Stimulated activated CD4-positive, alpha-beta T cell treated with anti-CD3 and anti-CD28 coated beads, Interleukin-1b, Interleukin-23, amount 100 ng/mL, for 24 hours (primary cell): Measurements from ENCODE around the gene CNST.
"Not testable (repeated sequence)": the region's sequence is repeated elsewhere in the genome, so short reads cannot be mapped to it uniquely, and the experiment has no call there.

ENCODE experiments used
- DNase-seq, 4 experiments: peaks; one replicate each; pipeline ENCODE4 v3.0.0-alpha.2; 2020; ENCODE audit warnings: low read depth in 4 of 4, low spot score in 1 of 4

CNST gene

DNA sequence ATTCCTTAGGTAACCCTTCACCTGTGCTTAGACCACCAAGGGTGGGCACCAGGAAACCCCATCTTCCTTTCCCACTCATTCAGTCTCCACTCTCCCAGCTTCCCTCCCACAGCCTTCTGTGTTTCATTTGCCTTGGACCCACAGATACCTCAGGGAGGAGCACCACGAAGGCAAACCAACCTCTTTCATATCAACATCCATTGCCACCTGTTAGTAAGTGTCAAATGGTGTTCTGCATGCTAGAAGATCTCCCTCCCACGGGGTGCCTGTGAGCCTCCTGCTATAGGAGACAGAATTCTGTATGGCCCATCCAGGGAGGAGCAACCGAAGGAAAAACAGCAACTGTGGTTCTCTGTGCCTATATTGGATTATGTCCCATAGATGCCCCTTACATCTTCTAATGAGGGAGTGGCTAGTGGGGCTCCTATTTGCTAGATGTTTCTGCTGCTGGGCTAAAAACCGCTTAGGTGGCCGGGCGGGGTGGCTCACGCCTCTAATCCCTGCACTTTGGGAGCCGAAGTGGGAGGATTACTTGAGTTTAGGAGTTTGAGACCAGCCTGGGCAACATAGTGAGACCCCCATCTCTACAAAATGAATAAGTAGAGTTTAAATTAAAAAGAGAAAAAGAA lies 132.3 kb downstream of the CNST start:
- no peak for DNase-seq

- peak; percentile 54 to 71 (median 62) for DNase-seq
Observed at GRCh38 chr1:246699095-246699735, 133.0 kb downstream of the CNST start.

- DNase-seq = no peak
Observed at GRCh38 chr1:246703581-246703980, 137.3 kb downstream of the CNST start.

GRCh38 chr1:246705368-246705767 lies 139.1 kb downstream of the CNST start:
- DNase-seq = no peak

- no peak for DNase-seq
Observed at GRCh38 chr1:246708166-246708565, 141.9 kb downstream of the CNST start.

GRCh38 chr1:246709196-246709595 lies 142.9 kb downstream of the CNST start:
- no peak for DNase-seq

DNA sequence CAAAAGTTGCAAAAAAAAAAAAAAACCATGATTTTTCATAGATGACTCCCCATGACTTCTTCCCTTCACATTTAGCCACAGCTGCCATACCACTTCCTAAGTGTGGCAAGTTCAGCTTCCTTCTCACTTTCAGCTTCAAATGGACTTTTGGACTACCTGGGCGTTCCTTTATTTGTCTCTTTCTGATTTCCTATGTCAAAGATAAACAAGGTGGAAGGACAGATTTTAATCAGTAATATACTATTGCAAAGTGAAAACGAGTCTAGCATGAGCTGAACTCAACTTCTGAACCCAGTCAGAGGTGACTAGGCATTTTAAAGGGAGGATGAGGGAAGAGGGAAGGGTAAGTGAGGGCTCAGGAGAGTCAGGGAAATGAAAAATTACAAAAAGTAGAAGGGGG lies 143.6 kb downstream of the CNST start:
- no peak for DNase-seq

DNA sequence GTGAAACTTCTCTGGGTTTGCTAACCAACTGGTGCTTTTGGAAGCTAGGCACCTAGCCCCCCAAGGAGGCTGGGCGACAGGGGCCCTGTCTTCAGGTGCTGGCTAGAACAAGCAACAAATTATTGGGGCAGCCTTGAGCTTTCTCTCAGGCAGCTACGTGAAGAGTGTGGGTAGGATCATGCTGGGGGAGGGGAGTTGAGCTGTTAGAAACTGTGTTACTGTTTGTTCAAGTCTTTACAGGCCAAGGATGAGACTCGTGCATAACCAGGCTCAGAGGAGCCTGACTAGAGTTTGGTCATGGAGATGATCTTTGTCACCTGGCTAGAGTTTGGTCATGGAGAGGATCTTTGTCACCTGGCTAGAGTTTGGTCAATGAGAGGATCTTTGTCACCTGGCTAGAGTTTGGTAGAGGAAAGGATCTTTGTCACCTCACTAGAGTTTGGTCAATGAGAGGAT lies 145.3 kb downstream of the CNST start:
- no peak for DNase-seq

DNA sequence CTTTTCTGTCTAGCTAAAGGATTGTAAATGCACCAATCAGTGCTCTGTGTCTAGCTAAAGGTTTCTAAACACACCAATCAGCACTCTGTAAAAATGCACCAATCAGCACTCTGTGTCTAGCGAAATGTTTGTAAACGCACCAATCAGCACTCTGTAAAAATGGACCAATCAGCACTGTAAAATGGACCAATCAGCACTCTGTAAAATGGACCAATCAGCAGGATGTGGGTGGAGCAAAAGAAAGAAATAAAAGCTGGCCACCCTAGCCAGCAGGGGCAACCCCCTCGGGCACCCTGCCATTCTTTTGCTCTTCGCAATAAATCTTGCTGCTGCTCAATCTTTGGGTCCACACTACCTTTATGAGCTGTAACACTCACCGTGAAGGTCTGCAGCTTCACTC lies 146.2 kb downstream of the CNST start:
- DNase-seq = not testable (repeated sequence)
